Measurements from ENCODE around the gene PGAP3.
A peak's percentile ranks its signal among the peaks of the same experiment; 100 is the strongest.

PGAP3 gene

DNA sequence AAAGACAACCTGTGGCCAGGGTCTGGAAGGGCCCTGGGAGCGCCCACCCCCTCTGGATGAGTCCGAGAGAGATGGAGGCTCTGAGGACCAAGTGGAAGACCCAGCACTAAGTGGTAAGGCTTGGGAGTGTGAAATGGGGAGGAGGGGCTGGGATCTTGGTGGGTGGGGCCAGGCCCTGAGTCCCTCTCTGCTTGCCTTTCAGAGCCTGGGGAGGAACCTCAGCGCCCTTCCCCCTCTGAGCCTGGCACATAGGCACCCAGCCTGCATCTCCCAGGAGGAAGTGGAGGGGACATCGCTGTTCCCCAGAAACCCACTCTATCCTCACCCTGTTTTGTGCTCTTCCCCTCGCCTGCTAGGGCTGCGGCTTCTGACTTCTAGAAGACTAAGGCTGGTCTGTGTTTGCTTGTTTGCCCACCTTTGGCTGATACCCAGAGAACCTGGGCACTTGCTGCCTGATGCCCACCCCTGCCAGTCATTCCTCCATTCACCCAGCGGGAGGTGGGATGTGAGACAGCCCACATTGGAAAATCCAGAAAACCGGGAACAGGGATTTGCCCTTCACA is 52.2 kb downstream of the PGAP3 start:
- H3K27me3 Mint-ChIP-seq, result peaks cover 17% of the 10 kb centered on the region
- ATAC-seq, result no peak
- peaks cover 54% of the 10 kb centered on the region for H3K4me1 Mint-ChIP-seq
- no peaks in the 10 kb centered on the region for H3K36me3 Mint-ChIP-seq
- peak overlapping the region; percentile 56 for H3K27ac Mint-ChIP-seq
- H3K9me3 Mint-ChIP-seq, result no peaks in the 10 kb centered on the region
- H3K4me3 Mint-ChIP-seq, result peak overlapping the region; percentile 19

DNA sequence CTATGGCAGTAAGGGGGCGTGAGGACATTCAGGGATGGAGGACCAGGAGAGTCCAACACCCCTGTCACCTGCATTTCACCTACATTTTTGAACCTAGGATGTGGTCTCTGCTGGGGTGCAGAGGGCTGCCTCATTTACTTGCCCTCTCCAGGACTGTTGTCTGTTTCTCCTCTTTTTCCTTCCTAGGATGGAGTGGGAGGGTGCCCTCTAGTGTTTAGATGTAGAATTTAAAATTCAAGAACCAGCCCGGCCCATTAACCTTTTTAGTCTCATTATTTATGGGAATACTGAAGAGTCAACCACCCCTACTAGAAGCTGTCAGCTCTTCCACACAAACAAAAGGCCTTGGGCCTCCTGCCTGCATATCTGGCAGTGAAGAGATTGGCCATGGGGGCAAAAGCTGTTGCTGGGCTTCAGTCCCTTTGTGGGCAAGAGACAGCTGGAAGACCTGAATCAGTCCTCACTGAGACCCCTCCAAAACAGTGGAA is 53.4 kb downstream of the PGAP3 start:
- Mint-ChIP-seq H3K36me3 (no peaks in the 10 kb centered on the region), H3K27ac (no peak overlapping the region), H3K4me1 (peaks cover 42% of the 10 kb centered on the region), H3K4me3 (no peak overlapping the region), H3K9me3 (no peaks in the 10 kb centered on the region), H3K27me3 (peaks cover 21% of the 10 kb centered on the region)
- ATAC-seq, result no peak

DNA sequence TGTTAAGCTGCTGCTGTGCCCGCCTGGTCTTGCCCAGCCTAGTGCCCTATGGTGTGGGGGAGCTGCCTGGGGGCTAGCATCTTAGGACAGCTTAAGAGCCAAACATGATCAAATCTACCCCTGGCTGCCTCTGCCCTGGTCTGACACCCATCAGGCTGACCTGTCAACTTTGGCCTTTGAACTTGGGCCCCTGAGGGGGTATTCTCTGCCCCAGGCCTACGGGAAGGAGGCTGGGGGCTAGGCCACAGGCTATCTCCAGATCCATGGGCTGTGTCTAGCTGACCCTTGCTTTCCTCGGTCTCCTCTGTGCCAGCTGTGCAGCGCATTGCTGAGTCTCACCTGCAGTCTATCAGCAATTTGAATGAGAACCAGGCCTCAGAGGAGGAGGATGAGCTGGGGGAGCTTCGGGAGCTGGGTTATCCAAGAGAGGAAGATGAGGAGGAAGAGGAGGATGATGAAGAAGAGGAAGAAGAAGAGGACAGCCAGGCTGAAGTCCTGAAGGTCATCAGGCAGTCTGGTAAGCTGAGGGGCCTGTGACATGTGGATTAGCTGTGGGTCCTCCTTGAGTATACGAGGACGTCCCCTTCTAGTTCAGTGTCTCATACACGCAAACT is 54.2 kb downstream of the PGAP3 start:
- Mint-ChIP-seq H3K9me3 (no peaks in the 10 kb centered on the region), H3K27ac (no peak overlapping the region), H3K36me3 (no peaks in the 10 kb centered on the region), H3K4me3 (no peak overlapping the region), H3K4me1 (peaks cover 34% of the 10 kb centered on the region), H3K27me3 (peaks cover 26% of the 10 kb centered on the region)
- no peak for ATAC-seq

DNA sequence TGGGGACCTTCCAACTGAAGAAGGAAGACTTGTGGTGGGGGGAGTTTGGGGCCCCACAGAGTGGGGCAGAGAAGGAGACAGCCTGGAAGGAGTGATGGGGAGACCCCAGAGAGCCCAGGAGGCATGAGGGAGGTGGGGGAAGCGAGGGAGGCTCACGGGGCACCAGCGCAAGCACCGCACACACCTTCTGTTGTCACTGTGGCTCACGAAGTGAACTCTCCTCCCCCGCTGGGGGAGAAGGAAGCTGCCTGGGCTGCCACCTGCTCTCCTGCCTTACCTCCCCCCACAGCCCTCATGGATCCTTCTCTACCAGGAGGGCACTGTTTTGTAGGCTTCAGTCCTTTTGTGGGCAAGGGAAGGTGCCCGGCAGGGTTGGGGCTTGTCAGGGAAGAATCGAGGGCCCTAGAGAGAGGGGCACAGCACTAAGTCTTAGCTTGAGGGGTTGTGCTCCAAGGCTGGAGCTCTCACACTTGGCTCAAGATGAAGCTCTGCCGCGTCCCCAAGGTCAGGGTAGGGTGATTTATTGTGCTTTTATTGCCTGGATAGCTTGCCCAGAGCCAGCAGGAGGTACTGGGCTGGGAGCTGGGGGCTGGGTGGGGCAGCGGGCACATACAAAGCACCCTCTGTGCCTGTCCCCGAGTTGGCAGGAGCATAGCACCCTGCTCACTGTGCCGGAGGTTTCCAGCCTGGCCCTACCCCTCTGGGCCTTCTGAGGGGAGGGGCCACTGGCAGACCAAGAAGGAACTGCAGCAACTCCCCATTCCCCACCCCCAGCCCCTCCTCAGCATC is 55.5 kb downstream of the PGAP3 start:
- H3K4me1 Mint-ChIP-seq, result peaks cover 21% of the 10 kb centered on the region
- no peak overlapping the region for H3K4me3 Mint-ChIP-seq
- ATAC-seq, result no peak
- H3K27ac Mint-ChIP-seq, result no peak overlapping the region
- H3K27me3 Mint-ChIP-seq, result peaks cover 38% of the 10 kb centered on the region
- no peaks in the 10 kb centered on the region for H3K9me3 Mint-ChIP-seq
- H3K36me3 Mint-ChIP-seq, result no peaks in the 10 kb centered on the region

DNA sequence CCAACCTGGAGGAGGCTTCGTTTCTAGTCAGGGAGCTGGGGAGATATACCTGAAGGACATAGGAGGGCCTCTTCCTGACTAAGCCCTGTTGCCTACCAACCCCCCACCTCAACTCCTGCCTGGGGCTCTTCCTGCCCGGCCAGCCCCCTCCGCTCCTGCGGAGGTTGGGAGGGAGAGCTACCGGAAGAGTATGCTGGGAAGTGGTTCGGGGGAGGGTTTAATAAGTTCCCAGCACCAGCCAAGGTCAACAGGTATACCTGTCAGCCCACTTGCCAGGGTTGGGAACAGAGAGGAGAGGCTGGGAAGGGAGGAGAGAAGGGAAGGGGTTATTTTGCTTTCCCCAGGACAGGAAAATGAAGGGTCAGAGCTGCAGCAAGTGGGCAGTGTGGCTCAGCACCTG is 56.5 kb downstream of the PGAP3 start:
- Mint-ChIP-seq H3K27me3 (peaks cover 47% of the 10 kb centered on the region), H3K36me3 (no peaks in the 10 kb centered on the region), H3K4me3 (no peak overlapping the region), H3K9me3 (no peaks in the 10 kb centered on the region), H3K27ac (no peak overlapping the region), H3K4me1 (peaks cover 22% of the 10 kb centered on the region)
- no peak for ATAC-seq

DNA sequence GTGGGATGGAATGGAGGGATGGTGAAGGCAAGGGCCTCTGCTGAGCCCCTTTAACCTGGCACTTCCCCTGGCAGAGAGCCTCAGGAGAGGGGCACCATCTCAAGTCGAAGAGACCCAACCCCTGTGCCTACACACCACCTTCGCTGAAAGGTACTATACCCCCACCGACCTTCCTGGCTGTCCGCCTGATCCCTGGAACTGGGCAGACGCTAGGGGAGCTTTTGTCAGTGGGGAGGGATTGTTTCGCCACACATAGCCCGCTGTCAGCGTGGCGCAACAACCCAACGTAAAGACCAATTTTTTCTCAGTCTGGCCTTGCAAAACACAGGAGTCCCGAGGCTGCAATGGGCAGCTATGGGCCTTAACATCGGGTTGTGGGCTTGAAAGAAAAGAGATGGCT is 58.0 kb downstream of the PGAP3 start:
- ATAC-seq, result no peak
- H3K27ac Mint-ChIP-seq, result no peak overlapping the region
- H3K4me1 Mint-ChIP-seq, result peaks cover 23% of the 10 kb centered on the region
- H3K36me3 Mint-ChIP-seq, result no peaks in the 10 kb centered on the region
- peaks cover 62% of the 10 kb centered on the region for H3K27me3 Mint-ChIP-seq
- no peaks in the 10 kb centered on the region for H3K9me3 Mint-ChIP-seq
- H3K4me3 Mint-ChIP-seq, result no peak overlapping the region

DNA sequence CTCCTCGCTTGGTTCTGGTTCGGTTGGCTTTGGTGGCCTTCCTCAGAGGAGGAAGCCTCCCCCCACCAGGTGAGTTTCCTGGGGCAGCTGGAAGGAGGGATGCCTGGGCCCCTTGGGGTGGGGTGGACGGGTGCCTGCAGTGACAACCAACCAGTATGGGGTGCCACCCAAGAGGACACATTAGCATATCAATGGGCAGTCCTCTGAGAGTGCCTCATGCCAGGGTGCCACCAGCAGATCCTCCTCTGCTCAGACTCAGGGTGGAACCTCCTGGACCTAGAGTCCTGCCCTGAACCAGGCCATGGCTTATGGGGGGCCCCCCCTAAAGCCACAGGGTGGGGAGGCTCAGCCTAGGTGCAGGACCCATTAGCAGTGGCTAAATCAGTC is 58.4 kb downstream of the PGAP3 start:
- Mint-ChIP-seq H3K36me3 (no peaks in the 10 kb centered on the region), H3K27ac (no peak overlapping the region), H3K9me3 (no peaks in the 10 kb centered on the region), H3K4me3 (no peak overlapping the region), H3K4me1 (peaks cover 22% of the 10 kb centered on the region), H3K27me3 (peaks cover 66% of the 10 kb centered on the region)
- no peak for ATAC-seq

DNA sequence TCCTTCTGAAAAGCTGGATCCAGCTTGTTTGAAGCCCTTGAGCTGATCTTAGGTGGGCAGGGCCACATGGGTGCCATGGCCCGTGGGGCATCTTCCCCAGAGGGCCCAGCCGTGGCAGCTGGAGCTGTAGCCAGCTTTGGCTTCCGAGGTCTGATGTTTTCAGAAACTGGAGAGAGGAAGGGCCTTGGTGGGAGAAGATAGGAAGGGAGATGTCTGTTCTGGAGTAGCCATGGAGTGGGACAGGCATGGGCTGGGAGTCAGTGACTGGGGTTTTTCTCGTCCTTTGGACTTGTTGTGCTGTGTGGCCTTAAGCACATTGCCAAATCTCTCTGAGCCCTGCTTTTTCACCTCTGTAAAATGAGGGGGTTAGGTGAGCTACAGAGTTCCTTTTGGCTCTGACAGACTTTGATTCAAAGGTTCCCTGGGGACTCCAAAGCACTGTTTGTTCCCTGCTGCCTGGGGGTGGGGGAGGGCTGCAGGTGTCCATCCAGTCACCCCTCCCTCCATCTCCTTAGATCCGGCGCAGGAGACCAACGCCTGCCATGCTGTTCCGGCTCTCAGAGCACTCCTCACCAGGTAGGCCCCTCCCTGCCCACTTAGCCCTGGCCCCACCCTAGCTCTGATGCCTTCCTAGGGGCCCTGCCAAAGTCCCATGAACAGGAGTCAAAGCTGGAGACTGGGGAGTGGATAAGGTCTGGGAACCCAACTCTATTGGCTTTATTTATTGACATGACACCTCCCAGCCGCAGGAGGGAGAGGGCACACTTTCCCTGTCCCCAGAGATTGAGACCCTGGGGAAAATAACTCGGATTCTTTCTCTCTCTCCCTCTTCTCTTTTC is 59.0 kb downstream of the PGAP3 start:
- Mint-ChIP-seq H3K4me1 (peaks cover 16% of the 10 kb centered on the region), H3K4me3 (no peak overlapping the region), H3K27ac (no peak overlapping the region), H3K27me3 (peaks cover 67% of the 10 kb centered on the region), H3K36me3 (no peaks in the 10 kb centered on the region), H3K9me3 (no peaks in the 10 kb centered on the region)
- no peak for ATAC-seq

DNA sequence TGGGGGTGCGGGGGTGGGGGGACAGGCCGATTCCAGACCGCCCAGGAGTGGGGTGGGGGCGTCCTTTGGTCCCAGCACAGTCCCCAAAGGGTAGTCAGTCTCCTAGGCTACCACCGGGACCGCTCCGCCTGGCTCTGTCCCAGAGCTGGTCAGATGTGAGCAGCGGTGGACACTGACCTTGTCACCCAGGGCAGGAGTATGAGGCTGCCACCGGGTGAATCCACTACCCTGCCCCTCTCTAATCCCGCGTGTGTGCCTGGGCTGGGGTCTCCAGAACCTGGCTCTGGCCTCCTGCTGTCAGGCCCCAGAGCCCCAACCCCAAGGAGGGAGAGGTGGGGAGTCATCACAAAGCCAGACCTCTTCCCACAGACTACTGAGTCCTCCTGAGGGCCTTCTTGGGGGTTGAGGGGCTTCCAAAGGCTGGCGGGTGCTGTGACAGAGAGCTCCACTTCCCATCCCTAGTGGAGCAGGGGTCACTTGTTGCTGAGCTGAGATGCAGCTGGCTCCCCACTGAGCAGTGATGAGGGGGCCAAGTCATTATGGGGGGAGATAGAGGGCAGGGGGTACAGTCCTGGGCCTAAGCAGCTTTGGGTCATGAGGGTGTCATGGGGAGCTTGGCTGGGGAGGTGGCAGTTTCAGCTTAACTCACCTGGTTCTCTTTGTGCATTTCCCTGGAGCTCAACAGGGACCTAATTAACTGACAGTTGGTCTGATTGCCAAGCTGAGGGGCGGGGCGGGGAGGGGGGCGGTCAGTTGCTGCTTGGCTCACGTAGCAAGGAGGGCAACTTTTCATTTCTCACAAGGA is 59.9 kb downstream of the PGAP3 start:
- Mint-ChIP-seq H3K4me1 (peaks cover 21% of the 10 kb centered on the region), H3K4me3 (no peak overlapping the region), H3K36me3 (no peaks in the 10 kb centered on the region), H3K27me3 (peaks cover 67% of the 10 kb centered on the region), H3K27ac (no peak overlapping the region), H3K9me3 (no peaks in the 10 kb centered on the region)
- no peak for ATAC-seq

DNA sequence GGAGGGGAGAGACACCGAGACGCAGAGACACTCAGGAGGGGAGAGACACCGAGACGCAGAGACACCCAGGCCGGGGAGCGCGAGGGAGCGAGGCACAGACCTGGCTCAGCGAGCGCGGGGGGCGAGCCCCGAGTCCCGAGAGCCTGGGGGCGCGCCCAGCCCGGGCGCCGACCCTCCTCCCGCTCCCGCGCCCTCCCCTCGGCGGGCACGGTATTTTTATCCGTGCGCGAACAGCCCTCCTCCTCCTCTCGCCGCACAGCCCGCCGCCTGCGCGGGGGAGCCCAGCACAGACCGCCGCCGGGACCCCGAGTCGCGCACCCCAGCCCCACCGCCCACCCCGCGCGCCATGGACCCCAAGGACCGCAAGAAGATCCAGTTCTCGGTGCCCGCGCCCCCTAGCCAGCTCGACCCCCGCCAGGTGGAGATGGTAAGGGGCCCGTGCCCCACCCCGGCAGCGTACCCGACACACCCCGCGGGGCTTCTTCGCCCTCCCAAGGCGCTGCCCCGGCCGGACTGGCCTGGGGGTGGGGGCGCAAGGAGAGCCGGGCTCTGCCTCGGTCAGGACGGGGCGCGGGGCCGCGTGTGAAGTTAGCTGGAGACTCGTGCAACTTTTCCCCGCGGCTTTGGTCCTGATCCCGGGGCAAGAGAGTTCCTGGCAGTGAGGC is 60.7 kb downstream of the PGAP3 start:
- Mint-ChIP-seq H3K4me1 (peaks cover 28% of the 10 kb centered on the region), H3K27me3 (peaks cover 65% of the 10 kb centered on the region), H3K36me3 (no peaks in the 10 kb centered on the region), H3K4me3 (peak overlapping the region; percentile 68), H3K9me3 (no peaks in the 10 kb centered on the region), H3K27ac (no peak overlapping the region)
- no peak for ATAC-seq

DNA sequence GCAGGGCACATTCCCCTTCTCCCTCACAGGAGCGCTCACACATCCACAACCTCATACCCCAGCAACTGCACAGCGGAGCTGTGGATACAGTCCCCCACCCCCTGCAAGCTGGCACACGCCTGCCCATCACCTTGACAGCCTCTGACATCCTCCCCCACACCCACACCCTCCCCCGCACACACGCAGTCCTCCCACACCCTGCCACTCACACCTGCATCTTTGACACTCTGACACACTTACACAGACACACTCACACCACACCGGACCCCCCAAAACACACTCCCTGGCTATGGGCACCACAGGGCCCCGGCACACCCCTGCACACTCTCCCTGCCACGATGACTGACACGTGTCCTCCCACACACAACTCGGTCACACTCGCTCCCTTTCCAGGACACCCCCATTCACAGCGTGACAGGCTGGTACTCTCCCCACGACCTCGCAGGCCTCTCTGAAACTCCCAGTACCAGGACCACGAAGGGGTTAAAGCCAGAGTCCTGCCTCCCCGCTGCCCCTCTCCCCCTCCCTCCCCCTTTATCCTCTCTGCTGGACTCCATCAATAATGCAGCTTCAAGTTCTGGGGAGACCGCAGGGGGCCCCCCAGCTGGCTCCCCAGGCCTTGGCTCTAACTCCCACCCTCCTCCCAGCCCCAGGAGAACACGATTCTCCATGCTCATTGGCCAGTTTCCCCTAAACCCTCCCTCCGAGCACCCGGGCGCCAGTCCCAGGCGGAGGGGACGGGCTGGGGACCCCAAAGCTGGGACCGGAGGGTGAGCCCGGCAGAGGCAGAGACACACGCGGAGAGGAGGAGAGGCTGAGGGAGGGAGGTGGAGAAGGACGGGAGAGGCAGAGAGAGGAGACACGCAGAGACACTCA is 61.4 kb downstream of the PGAP3 start, which contains the start of gene PPP1R1B:
PPP1R1B (plus strand) TSS at position 782 of the 876 bp plus-strand sequence. CDS start 441 bp downstream, outside the sequence.
- peaks cover 35% of the 10 kb centered on the region for H3K4me1 Mint-ChIP-seq
- no peaks in the 10 kb centered on the region for H3K9me3 Mint-ChIP-seq
- no peak within 1 kb of the TSS for H3K27ac Mint-ChIP-seq
- H3K36me3 Mint-ChIP-seq, result no peaks in the 10 kb centered on the region
- no peak for ATAC-seq
- H3K4me3 Mint-ChIP-seq, result peak within 1 kb of the TSS; percentile 68
- H3K27me3 Mint-ChIP-seq, result peaks cover 57% of the 10 kb centered on the region

DNA sequence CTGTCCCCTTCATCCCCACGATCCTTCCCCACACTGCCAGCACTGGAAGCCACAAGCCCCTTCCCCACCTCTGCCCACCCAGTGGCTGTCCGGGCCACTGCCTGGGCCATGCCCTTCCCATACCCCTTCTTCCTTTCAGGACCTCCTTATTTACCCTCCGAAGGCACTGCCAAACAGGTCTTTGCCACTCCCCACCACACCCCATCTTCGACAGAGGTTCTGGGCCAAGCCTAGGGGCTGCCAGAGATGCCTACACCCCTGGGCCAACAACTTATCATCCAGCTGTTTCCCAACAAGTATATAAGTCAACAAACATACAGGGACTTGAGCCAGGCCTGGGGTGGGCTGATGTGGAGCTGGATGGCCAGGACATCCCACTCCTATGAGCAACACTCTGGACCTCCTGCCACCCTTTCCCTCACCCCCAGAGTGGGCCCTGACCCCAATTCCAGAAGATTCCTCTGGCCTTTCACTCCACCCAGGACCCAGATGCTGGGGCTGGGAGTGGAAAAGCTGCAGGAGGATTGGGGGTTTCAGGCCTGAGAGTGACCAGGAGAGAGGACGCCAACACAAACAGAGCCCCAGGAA is 62.6 kb downstream of the PGAP3 start:
- no peak for ATAC-seq
- Mint-ChIP-seq H3K4me1 (peaks cover 35% of the 10 kb centered on the region), H3K27ac (no peak overlapping the region), H3K4me3 (no peak overlapping the region), H3K9me3 (no peaks in the 10 kb centered on the region), H3K27me3 (peaks cover 46% of the 10 kb centered on the region), H3K36me3 (no peaks in the 10 kb centered on the region)

DNA sequence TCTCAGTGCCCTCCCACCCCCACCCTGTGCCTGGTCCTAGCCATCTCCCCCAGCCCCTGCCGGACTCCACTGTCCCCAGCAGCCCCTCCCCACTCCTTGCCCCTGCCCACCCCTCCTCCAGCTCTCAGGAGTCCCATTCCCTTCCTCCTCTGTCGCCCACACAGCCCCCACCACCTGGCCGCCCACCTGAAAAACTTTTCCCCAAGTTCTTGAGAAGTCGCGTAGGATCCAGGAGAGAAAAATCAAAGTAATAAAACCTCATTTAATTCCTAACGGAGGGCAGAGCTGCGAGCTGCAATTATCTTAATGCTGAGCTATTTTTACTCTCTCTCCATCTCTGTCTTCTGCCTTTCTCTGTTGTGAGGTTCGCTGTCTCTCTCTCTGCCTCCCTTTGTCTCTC is 63.5 kb downstream of the PGAP3 start:
- H3K36me3 Mint-ChIP-seq, result no peaks in the 10 kb centered on the region
- no peak for ATAC-seq
- peaks cover 35% of the 10 kb centered on the region for H3K4me1 Mint-ChIP-seq
- H3K27ac Mint-ChIP-seq, result no peak overlapping the region
- H3K27me3 Mint-ChIP-seq, result peaks cover 46% of the 10 kb centered on the region
- no peak overlapping the region for H3K4me3 Mint-ChIP-seq
- no peaks in the 10 kb centered on the region for H3K9me3 Mint-ChIP-seq
